Measurements from ENCODE around the gene CDH23. TPM values are rescaled to one million over a fixed set of nuclear protein-coding genes. Genes with fewer than 3 reads are reported as not detected.

The CDH23 gene
- total and polyA plus RNA-seq, 9 of the 15 experiments (the other 6 are each of a cell fraction or from before 2014, with no cell fraction given): 0.18 to 1.2 (median 0.47) TPM

GRCh38 chr10:71635251-71635866 lies 238.6 kb downstream of the CDH23 start (continued):
- TF ChIP-seq SNRNP70 (optimal IDR thresholded peaks at IDR 0.05; ENCODE audit: low read depth, low read length): no peak
- no peak for TF ChIP-seq KDM2B (CRISPR knock-in tag; IDR thresholded peaks at IDR 0.05)
- TF ChIP-seq EZH2 (IDR thresholded peaks at IDR 0.05; ENCODE audit: borderline replicate concordance, low read depth, low read length): no peak
- peak; percentile 80; the same call in 1 of the 2 replicates for TF ChIP-seq NFATC3 (IDR thresholded peaks at IDR 0.05)
- no peak for TF ChIP-seq ZNF830 (CRISPR knock-in tag; IDR thresholded peaks at IDR 0.05)
- TF ChIP-seq POLR2G (IDR thresholded peaks at IDR 0.05; ENCODE audit: low read depth, low read length): no peak
- peak; percentile 97 for TF ChIP-seq ZBTB26 (CRISPR knock-in tag; IDR thresholded peaks at IDR 0.05)
- TF ChIP-seq STAT5A (IDR thresholded peaks at IDR 0.05; ENCODE audit: borderline replicate concordance, low read length): peak; percentile 94
- TF ChIP-seq POLR3G (IDR thresholded peaks at IDR 0.05; ENCODE audit: extremely low read depth, insufficient read length, insufficient replicate concordance): no peak
- no peak for TF ChIP-seq POLR2H (tag; IDR thresholded peaks at IDR 0.05; ENCODE audit: low read depth)
- peak; percentile 96 for TF ChIP-seq TAL1 (IDR thresholded peaks at IDR 0.05)
- TF ChIP-seq ZNF41 (CRISPR knock-in tag; conservative IDR thresholded peaks at IDR 0.05): no peak
- TF ChIP-seq TSHZ1 (CRISPR knock-in tag; IDR thresholded peaks at IDR 0.05): no peak
- TF ChIP-seq E2F5 (CRISPR knock-in tag; IDR thresholded peaks at IDR 0.05): no peak
- TF ChIP-seq MLX (CRISPR knock-in tag; conservative IDR thresholded peaks at IDR 0.05): no peak
- TF ChIP-seq ZFX (CRISPR knock-in tag; IDR thresholded peaks at IDR 0.05): no peak
- peak; percentile 85 to 94 for TF ChIP-seq MLLT1 (IDR thresholded peaks at IDR 0.05)
- TF ChIP-seq LCOR (CRISPR knock-in tag; IDR thresholded peaks at IDR 0.05): no peak; the same call in 1 of the 2 replicates
- TF ChIP-seq POLR2B (IDR thresholded peaks at IDR 0.05; ENCODE audit: low read depth, partially characterized antibody): no peak
- peak; percentile 32; the same call in 1 of the 2 replicates for TF ChIP-seq CREB1 (IDR thresholded peaks at IDR 0.05)
- TF ChIP-seq CREB1 (CRISPR knock-in tag; IDR thresholded peaks at IDR 0.05): no peak
- TF ChIP-seq ZNF197 (CRISPR knock-in tag; IDR thresholded peaks at IDR 0.05; ENCODE audit: low read depth): no peak; the same call in 1 of the 2 replicates
